H1 (cell line): ENCODE results near the gene OLA1. TPM values are rescaled to one million over a fixed set of nuclear protein-coding genes. Genes with fewer than 3 reads are reported as not detected.

Experiments
- CTCF ChIA-PET: fragments of 300-600 bp; sonication (Branson Sonifier 250); formaldehyde crosslinking; loops from one replicate; lab custom pipeline; 2021; ENCODE audit not compliant: partially characterized antibody; lab: Charles Lee
- POLR2A ChIA-PET: fragments of 300-600 bp; sonication (Branson Sonifier 250); formaldehyde crosslinking; loops from one replicate; lab custom pipeline; 2021; ENCODE audit warnings: inconsistent platforms; ENCODE audit not compliant: partially characterized antibody; lab: Charles Lee
- DNase-seq, 2 experiments: peaks; one replicate each; pipeline versions ENCODE4 v3.0.0 to v3.0.0-alpha.2; 2010 to 2022; ENCODE audit warnings: low spot score in 2 of 2, low read depth in 1 of 2, mixed read lengths in 1 of 2
- FAIRE-seq: peaks from 2 replicates; lab custom pipeline; 2011; peaks lifted over from hg19 to GRCh38; lab: Jason Lieb, UNC
- H2AFZ ChIP-seq: 2 replicates; pipeline ENCODE4 v1.8.1; 2012; ENCODE audit warnings: low read length, inconsistent platforms
- H2AK5ac ChIP-seq: 2 replicates; pipeline ENCODE4 v1.6.1; 2013; ENCODE audit warnings: low read depth, low read length
- H2BK120ac ChIP-seq: replicated peaks from 2 replicates; pipeline ENCODE3; 2013; ENCODE audit warnings: low read depth, low read length, inconsistent platforms
- H2BK12ac ChIP-seq: 2 replicates; pipeline ENCODE4 v1.6.1; 2013; ENCODE audit warnings: low read depth, low read length
- H2BK15ac ChIP-seq: 2 replicates; pipeline ENCODE4 v1.6.1; 2013; ENCODE audit warnings: low read length
- H2BK20ac ChIP-seq: 2 replicates; pipeline ENCODE4 v1.6.1; 2013; ENCODE audit warnings: low read length
- H2BK5ac ChIP-seq: 2 replicates; pipeline ENCODE4 v1.6.1; 2013; ENCODE audit warnings: low read depth, low read length
- H3K14ac ChIP-seq: 2 replicates; pipeline ENCODE4 v1.6.1; 2013; ENCODE audit warnings: inconsistent platforms; ENCODE audit not compliant: insufficient read length
- H3K18ac ChIP-seq: 2 replicates; pipeline ENCODE4 v1.6.1; 2013; ENCODE audit warnings: low read length; ENCODE audit errors: extremely low read depth
- H3K23ac ChIP-seq: 2 replicates; pipeline ENCODE4 v1.6.1; 2013; ENCODE audit warnings: inconsistent platforms; ENCODE audit not compliant: insufficient read length
- H3K23me2 ChIP-seq: 2 replicates; pipeline ENCODE4 v1.6.1; 2013; ENCODE audit warnings: low read depth, low read length
- H3K27ac ChIP-seq: 2 replicates; pipeline ENCODE4 v1.6.1; 2011; ENCODE audit warnings: low read depth, low read length, inconsistent platforms
- H3K27me3 ChIP-seq, 4 experiments: replicated peaks in 1 of 4; 1 replicate in 1 of 4; 2 replicates in 3 of 4; pipeline versions ENCODE4 v1.6.1 to v1.8.1; 2011 to 2013; ENCODE audit warnings: low read length in 3 of 4, mild to moderate bottlenecking in 3 of 4, inconsistent platforms in 2 of 4, mixed read lengths in 2 of 4, moderate library complexity in 1 of 4; ENCODE audit not compliant: control insufficient read depth in 3 of 4, insufficient read depth in 3 of 4; ENCODE audit errors: extremely low read depth in 1 of 4
- H3K36me3 ChIP-seq, 4 experiments: 2 replicates each; pipeline versions ENCODE4 v1.6.1 to v1.8.1; 2011 to 2013; ENCODE audit warnings: mild to moderate bottlenecking in 4 of 4, low read length in 3 of 4, moderate library complexity in 2 of 4, control low read depth in 1 of 4, inconsistent platforms in 1 of 4; ENCODE audit not compliant: insufficient read depth in 4 of 4, control insufficient read depth in 2 of 4
- H3K4ac ChIP-seq: replicated peaks from 2 replicates; pipeline ENCODE3; 2013; ENCODE audit warnings: low read length, low read depth, mixed read lengths, inconsistent platforms; ENCODE audit not compliant: insufficient read length
- H3K4me1 ChIP-seq, 4 experiments: replicated peaks in 1 of 4; 1 replicate in 1 of 4; 2 replicates in 3 of 4; pipeline versions ENCODE4 v1.6.1 to v1.8.1; 2011 to 2013; ENCODE audit warnings: low read length in 3 of 4, inconsistent platforms in 2 of 4, mixed read lengths in 1 of 4; ENCODE audit not compliant: insufficient read depth in 4 of 4, control insufficient read depth in 3 of 4
- H3K4me2 ChIP-seq, 2 experiments: 2 replicates each; pipeline versions ENCODE4 v1.6.1 to v1.8.1; 2011 to 2013; ENCODE audit warnings: low read depth in 2 of 2, low read length in 2 of 2, control low read depth in 1 of 2, inconsistent platforms in 1 of 2, mild to moderate bottlenecking in 1 of 2; ENCODE audit not compliant: insufficient read depth in 1 of 2
- H3K4me3 ChIP-seq, 4 experiments: fragments of 200-600, 300-600 bp in 1 of 4; sonication (generic), shearing (Covaris generic), sonication (Bioruptor Twin) in 1 of 4; 2 replicates each; pipeline versions ENCODE4 v1.5.1 to v1.8.1; 2011 to 2016; ENCODE audit warnings: low read length in 4 of 4, low read depth in 3 of 4, control low read depth in 2 of 4, inconsistent platforms in 2 of 4, mild to moderate bottlenecking in 2 of 4, mixed read lengths in 1 of 4, moderate library complexity in 1 of 4; ENCODE audit not compliant: insufficient read depth in 2 of 4; ENCODE audit errors: extremely low read depth in 1 of 4
- H3K56ac ChIP-seq: replicated peaks from 2 replicates; pipeline ENCODE3; 2013; ENCODE audit warnings: low read depth, mild to moderate bottlenecking, mixed read lengths, low read length, inconsistent platforms; ENCODE audit not compliant: insufficient read length
- H3K79me1 ChIP-seq: 2 replicates; pipeline ENCODE4 v1.6.1; 2013; ENCODE audit warnings: low read depth, low read length, control low read depth
- H3K79me2 ChIP-seq, 2 experiments: 2 replicates each; pipeline versions ENCODE4 v1.6.1 to v1.8.1; 2012 to 2013; ENCODE audit warnings: low read length in 2 of 2, mild to moderate bottlenecking in 2 of 2, inconsistent platforms in 1 of 2; ENCODE audit not compliant: insufficient read depth in 2 of 2, control insufficient read depth in 1 of 2
- H3K9ac ChIP-seq, 4 experiments: replicated peaks in 1 of 4; 1 replicate in 1 of 4; 2 replicates in 3 of 4; pipeline versions ENCODE4 v1.6.1 to v1.8.1; 2011 to 2013; ENCODE audit warnings: low read depth in 3 of 4, low read length in 3 of 4, control low read depth in 2 of 4, mild to moderate bottlenecking in 2 of 4, moderate library complexity in 2 of 4, inconsistent platforms in 1 of 4; ENCODE audit errors: extremely low read depth in 1 of 4
- H3K9me3 ChIP-seq, 2 experiments: 2 replicates each; pipeline versions ENCODE4 v1.6.1 to v1.8.1; 2012 to 2013; ENCODE audit warnings: mild to moderate bottlenecking in 2 of 2, moderate library complexity in 2 of 2, control low read depth in 1 of 2, inconsistent platforms in 1 of 2, low read depth in 1 of 2, low read length in 1 of 2, mixed read lengths in 1 of 2; ENCODE audit not compliant: insufficient read depth in 2 of 2
- H4K20me1 ChIP-seq, 2 experiments: replicated peaks in 1 of 2; 2 replicates each; pipeline versions ENCODE3 to v1.8.1; 2011 to 2013; ENCODE audit warnings: inconsistent platforms in 2 of 2, low read length in 2 of 2, mild to moderate bottlenecking in 1 of 2; ENCODE audit not compliant: insufficient read depth in 2 of 2, control insufficient read depth in 1 of 2
- H4K5ac ChIP-seq: 2 replicates; pipeline ENCODE4 v1.6.1; 2013; ENCODE audit warnings: low read length, low read depth, mixed read lengths, inconsistent platforms; ENCODE audit not compliant: insufficient read length
- H4K8ac ChIP-seq: 2 replicates; pipeline ENCODE4 v1.8.0; 2013; ENCODE audit warnings: mild to moderate bottlenecking, moderate library complexity, low read length, inconsistent platforms; ENCODE audit not compliant: insufficient read depth; ENCODE audit errors: extremely low read depth
- H4K91ac ChIP-seq: replicated peaks from 2 replicates; pipeline ENCODE3; 2013; ENCODE audit warnings: low read length, mixed read lengths, inconsistent platforms; ENCODE audit not compliant: insufficient read length
- KDM4A ChIP-seq: IDR thresholded peaks from one replicate; pipeline ENCODE4 v1.7.1; 2012; ENCODE audit warnings: low read depth, mild to moderate bottlenecking, moderate library complexity, low read length, inconsistent platforms; ENCODE audit not compliant: severe bottlenecking
- NANOG ChIP-seq: IDR thresholded peaks from 2 replicates; pipeline ENCODE4 v1.6.1; 2011; ENCODE audit warnings: low read length, low read depth, mild to moderate bottlenecking, inconsistent platforms; ENCODE audit not compliant: insufficient read depth, poor library complexity, severe bottlenecking
- PHF8 ChIP-seq: fragments of 200-600 bp; sonication (generic); conservative IDR thresholded peaks from 2 replicates; pipeline ENCODE4 v1.7.1; 2012; ENCODE audit warnings: low read depth, mild to moderate bottlenecking, inconsistent platforms, low read length, moderate library complexity
- POLR2A ChIP-seq, 2 experiments: IDR thresholded peaks; 1 replicate in 1 of 2; 2 replicates in 1 of 2; pipeline ENCODE4 v1.6.1; 2011; ENCODE audit warnings: low read depth in 2 of 2, low read length in 2 of 2, mild to moderate bottlenecking in 2 of 2; ENCODE audit errors: control extremely low read depth in 1 of 2
- POU5F1 ChIP-seq: IDR thresholded peaks from 2 replicates; pipeline ENCODE4 v1.6.1; 2011; ENCODE audit warnings: low read depth, mild to moderate bottlenecking, low read length, moderate library complexity
- SP4 ChIP-seq: IDR thresholded peaks from 2 replicates; pipeline ENCODE4 v1.6.1; 2012; ENCODE audit warnings: low read length, inconsistent platforms
- SRF ChIP-seq: IDR thresholded peaks from 2 replicates; pipeline ENCODE4 v1.6.1; 2011; ENCODE audit warnings: mild to moderate bottlenecking, low read depth, low read length, moderate library complexity
- TAF1 ChIP-seq: IDR thresholded peaks from 2 replicates; pipeline ENCODE4 v1.6.1; 2011; ENCODE audit warnings: mild to moderate bottlenecking, low read depth, low read length
- WGBS, 2 experiments: shearing (Covaris generic) in 1 of 2; methylation state at CpG; one replicate each; pipeline versions ENCODE4 v1.1.6 to v1.1.7; 2013 to 2015; ENCODE audit warnings: low lambda C conversion rate in 2 of 2, mixed read lengths in 2 of 2, inconsistent platforms in 1 of 2, low coverage in 1 of 2, missing lambda C conversion rate in 1 of 2; ENCODE audit not compliant: insufficient replicate concordance in 2 of 2, insufficient coverage in 1 of 2, insufficient read length in 1 of 2; ENCODE audit errors: extremely low coverage in 1 of 2, missing lambda C conversion rate in 1 of 2; 5-methylcytosine and 5-hydroxymethylcytosine counted together
- polyA plus RNA-seq, 7 experiments: library from polyadenylated mRNA; depleted of rRNA in 3 of 7; stranded (reverse) in 5 of 7; unstranded in 2 of 7; fragments of >200 nt in 5 of 7; fragments of 200-250 nt in 2 of 7; gene quantifications; 1 replicate in 5 of 7; 2 replicates in 1 of 7; 4 replicates in 1 of 7; pipeline versions ENCODE4 v1.2.1 to v1.2.3, GENCODE V29; 2011 to 2013; ENCODE audit warnings: missing spikeins in 2 of 7, mixed read lengths in 2 of 7
- total RNA-seq: library from RNA; stranded (reverse); fragmentation: NEBNext Ultra II Directional; extraction: Animal tissue kit (Norgen Biotek cat#: 25700); gene quantifications from 2 replicates; pipeline ENCODE4 v1.2.1, GENCODE V29; 2021
- TF ChIP-seq, protein P1 (sequence below): IDR thresholded peaks from 2 replicates; pipeline ENCODE4 v1.6.1; 2011; ENCODE audit warnings: low read length, improper control_type of control experiment
- TF ChIP-seq, protein P2 (sequence below): IDR thresholded peaks from 2 replicates; pipeline ENCODE4 v1.6.1; 2012; ENCODE audit warnings: low read length, inconsistent platforms

The OLA1 gene
- total and polyA plus RNA-seq, 2 of the 8 experiments (the other 6 are each of a cell fraction or from before 2014, with no cell fraction given): 39.3 to 158 TPM

DNA sequence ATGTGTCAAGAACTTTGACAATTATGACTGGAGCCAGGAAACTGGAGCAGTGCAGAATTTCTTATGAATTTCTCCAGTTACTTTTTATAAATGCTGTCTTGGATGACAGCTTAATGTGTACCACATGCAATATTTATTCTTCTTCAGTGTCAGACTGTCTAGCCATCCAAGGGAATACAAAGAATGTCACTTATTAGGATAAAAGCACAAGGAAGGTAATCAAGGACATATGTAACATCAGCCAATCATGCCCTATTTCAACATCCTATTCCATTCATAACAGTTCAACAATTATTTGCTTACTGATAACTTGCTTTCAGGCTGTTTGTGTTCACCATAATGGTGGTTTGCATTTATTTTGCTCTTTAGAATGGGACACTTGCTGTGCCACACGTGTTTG lies 139.8 kb downstream of the OLA1 start:
- Histone ChIP-seq H3K56ac (no peak overlapping the region), H2AFZ (no peak overlapping the region), H3K36me3 (no peaks in the 10 kb centered on the region), H3K9me3 (no peaks in the 10 kb centered on the region), H2BK20ac (no peak overlapping the region), H4K20me1 (no peaks in the 10 kb centered on the region), H3K79me2 (no peaks in the 10 kb centered on the region), H2BK120ac (no peak overlapping the region), H4K91ac (no peak overlapping the region), H2BK15ac (no peak overlapping the region), H3K9ac (no peak overlapping the region), H3K27me3 (no peaks in the 10 kb centered on the region), H3K18ac (no peak overlapping the region), H3K4ac (no peak overlapping the region), H3K4me1 (peaks cover 0 to 9% (median 4%) of the 10 kb centered on the region in 4 experiments; a peak in 4 of 7 replicates), H2AK5ac (no peak overlapping the region), H3K27ac (no peak overlapping the region), H3K4me3 (no peak overlapping the region), H4K5ac (no peak overlapping the region), H3K79me1 (no peaks in the 10 kb centered on the region), H3K23me2 (no peaks in the 10 kb centered on the region), H3K23ac (no peak overlapping the region), H2BK5ac (no peak overlapping the region), H4K8ac (no peak overlapping the region), H2BK12ac (no peak overlapping the region), H3K14ac (no peak overlapping the region), H3K4me2 (no peak overlapping the region)
- DNase-seq: no peak
- peak; percentile 39 for FAIRE-seq
- POLR2A ChIA-PET: interaction anchor here (1.2 kb wide), 1 partner anchor 8 kb away, joined by 4 read pairs; no protein-coding TSS in a partner anchor
- no peak for TF ChIP-seq SRF
- TF ChIP-seq POLR2A (IDR thresholded peaks at IDR 0.05; ENCODE audit: control extremely low read depth in 1 of 2, low read depth in 2 of 2, low read length in 2 of 2): no peak
- no peak for TF ChIP-seq KDM4A
- no peak for TF ChIP-seq POU5F1
- no peak for TF ChIP-seq NANOG
- TF ChIP-seq, protein P1, sequence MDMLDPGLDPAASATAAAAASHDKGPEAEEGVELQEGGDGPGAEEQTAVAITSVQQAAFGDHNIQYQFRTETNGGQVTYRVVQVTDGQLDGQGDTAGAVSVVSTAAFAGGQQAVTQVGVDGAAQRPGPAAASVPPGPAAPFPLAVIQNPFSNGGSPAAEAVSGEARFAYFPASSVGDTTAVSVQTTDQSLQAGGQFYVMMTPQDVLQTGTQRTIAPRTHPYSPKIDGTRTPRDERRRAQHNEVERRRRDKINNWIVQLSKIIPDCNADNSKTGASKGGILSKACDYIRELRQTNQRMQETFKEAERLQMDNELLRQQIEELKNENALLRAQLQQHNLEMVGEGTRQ: no peak
- no peak for TF ChIP-seq PHF8
- TF ChIP-seq, protein P2, sequence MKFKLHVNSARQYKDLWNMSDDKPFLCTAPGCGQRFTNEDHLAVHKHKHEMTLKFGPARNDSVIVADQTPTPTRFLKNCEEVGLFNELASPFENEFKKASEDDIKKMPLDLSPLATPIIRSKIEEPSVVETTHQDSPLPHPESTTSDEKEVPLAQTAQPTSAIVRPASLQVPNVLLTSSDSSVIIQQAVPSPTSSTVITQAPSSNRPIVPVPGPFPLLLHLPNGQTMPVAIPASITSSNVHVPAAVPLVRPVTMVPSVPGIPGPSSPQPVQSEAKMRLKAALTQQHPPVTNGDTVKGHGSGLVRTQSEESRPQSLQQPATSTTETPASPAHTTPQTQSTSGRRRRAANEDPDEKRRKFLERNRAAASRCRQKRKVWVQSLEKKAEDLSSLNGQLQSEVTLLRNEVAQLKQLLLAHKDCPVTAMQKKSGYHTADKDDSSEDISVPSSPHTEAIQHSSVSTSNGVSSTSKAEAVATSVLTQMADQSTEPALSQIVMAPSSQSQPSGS: no peak
- no peak for TF ChIP-seq SP4
- no peak for TF ChIP-seq TAF1
- 92% methylated on average over 1 of the region's 1 CpG; no CpG with 5 or more reads in 1 of the 2 experiments for WGBS, 2 experiments
- CTCF ChIA-PET: interaction anchor here (0.6 kb wide), 1 partner anchor 1282 kb away, joined by 3 read pairs; no protein-coding TSS in a partner anchor
